PC-3 (cell line): ENCODE measurements around the gene CMPK1. TPM values are rescaled to one million over a fixed set of nuclear protein-coding genes. Genes with fewer than 3 reads are reported as not detected.
A peak's percentile ranks its signal among the peaks of the same experiment; 100 is the strongest.

Experiments used
- ATAC-seq: fragments of 200-7000 bp; cut with Tn5 transposase; 2 replicates; pipeline ENCODE4 v1.9.1; 2020; ENCODE audit warnings: mild to moderate bottlenecking, moderate library complexity
- BruUV-seq: library from RNA; stranded (reverse); fragments of 400-500 nt; replicated peaks from 2 replicates; lab custom pipeline; 2021; lab: Mats Ljungman, UMichigan
- CTCF ChIA-PET: fragments of 300-600 bp; sonication (Branson Sonifier 250); formaldehyde crosslinking; loops from one replicate; lab custom pipeline; 2022; ENCODE audit warnings: antibody characterized with exemption; lab: Charles Lee
- POLR2A ChIA-PET: fragments of 300-600 bp; sonication (Branson Sonifier 250); formaldehyde crosslinking; loops from one replicate; lab custom pipeline; 2022; ENCODE audit warnings: antibody characterized with exemption; ENCODE audit not compliant: unreplicated experiment; lab: Charles Lee
- DNase-seq: peaks from one replicate; pipeline ENCODE4 v3.0.0-alpha.2; 2015
- H2AFZ ChIP-seq: fragments of 300-600 bp; sonication (generic); 2 replicates; pipeline ENCODE4 v1.6.0; 2016; ENCODE audit warnings: antibody characterized with exemption, low read length
- H3F3A ChIP-seq: fragments of 300-600 bp; sonication (generic); one replicate; pipeline ENCODE4 v1.6.0; 2017; ENCODE audit warnings: antibody characterized with exemption, low read length, control low read depth, mild to moderate bottlenecking; ENCODE audit not compliant: unreplicated experiment
- H3K27ac ChIP-seq: fragments of 300-600 bp; sonication (generic); 2 replicates; pipeline ENCODE4 v1.5.1; 2016; ENCODE audit warnings: mild to moderate bottlenecking, low read length
- H3K27me3 ChIP-seq: fragments of 300-600 bp; sonication (generic); 2 replicates; pipeline ENCODE4 v1.6.1; 2016; ENCODE audit warnings: low read length, mixed read lengths
- H3K36me3 ChIP-seq: fragments of 300-600 bp; sonication (generic); 2 replicates; pipeline ENCODE4 v1.6.1; 2016; ENCODE audit warnings: low read depth, mixed run types, low read length, mixed read lengths
- H3K4me1 ChIP-seq: fragments of 300-600 bp; sonication (generic); 2 replicates; pipeline ENCODE4 v1.5.1; 2016; ENCODE audit warnings: low read length; ENCODE audit not compliant: insufficient read depth
- H3K4me2 ChIP-seq: fragments of 300-600 bp; sonication (generic); 2 replicates; pipeline ENCODE4 v1.6.0; 2016; ENCODE audit warnings: low read length
- H3K4me3 ChIP-seq: fragments of 300-600 bp; sonication (generic); 2 replicates; pipeline ENCODE4 v1.5.1; 2016; ENCODE audit warnings: mild to moderate bottlenecking, low read length, mixed read lengths
- H3K79me2 ChIP-seq: fragments of 300-600 bp; sonication (generic); 2 replicates; pipeline ENCODE4 v1.6.1; 2017; ENCODE audit warnings: low read length, mixed read lengths
- H3K9ac ChIP-seq: fragments of 300-600 bp; sonication (generic); 2 replicates; pipeline ENCODE4 v1.6.0; 2016; ENCODE audit warnings: mild to moderate bottlenecking, low read length
- H3K9me2 ChIP-seq: fragments of 300-600 bp; sonication (generic); replicated peaks from 2 replicates; pipeline ENCODE4 v1.6.1; 2016; ENCODE audit warnings: mixed run types, low read length, mixed read lengths
- H3K9me3 ChIP-seq: fragments of 300-600 bp; sonication (generic); 2 replicates; pipeline ENCODE4 v1.6.1; 2016; ENCODE audit warnings: low read length, mixed read lengths
- H4K20me1 ChIP-seq: fragments of 300-600 bp; sonication (generic); 2 replicates; pipeline ENCODE4 v1.6.1; 2016; ENCODE audit warnings: low read length, mixed read lengths
- CTCF ChIP-seq: fragments of 300-600 bp; sonication (generic); conservative IDR thresholded peaks from 2 replicates; pipeline ENCODE4 v1.5.1; 2017; ENCODE audit warnings: antibody characterized with exemption, low read depth, mild to moderate bottlenecking, low read length
- EZH2 ChIP-seq: fragments of 300-600 bp; sonication (generic); IDR thresholded peaks from one replicate; pipeline ENCODE4 v1.6.1; 2017; ENCODE audit warnings: antibody characterized with exemption, mild to moderate bottlenecking, low read length; ENCODE audit not compliant: unreplicated experiment
- EZH2phosphoT487 ChIP-seq: fragments of 300-600 bp; sonication (generic); IDR thresholded peaks from 2 replicates; pipeline ENCODE4 v1.6.1; 2018; ENCODE audit warnings: mild to moderate bottlenecking, antibody characterized with exemption, low read length, borderline replicate concordance
- intact Hi-C: fragments of 100-400 bp; cut with micrococcal nuclease; formaldehyde crosslinking; loops from 2 replicates; pipeline ENCODE4 v1.9.0; 2023
- total RNA-seq: library from RNA; depleted of rRNA; stranded (reverse); fragments of >200 nt; gene quantifications from 2 replicates; pipeline ENCODE4 v1.2.3, GENCODE V29; 2014

CMPK1 gene
- total RNA-seq, 1 experiment from 2014 or later: 86.2 TPM

- ATAC-seq (no peak), DNase-seq (peak; percentile 58)
- Histone ChIP-seq H2AFZ (no peak overlapping the region), H3K9me3 (no peaks in the 10 kb centered on the region), H3K9me2 (no peaks in the 10 kb centered on the region), H3K4me2 (peak overlapping the region; percentile 36; the same call in 1 of the 2 replicates), H3K9ac (no peak overlapping the region), H3K4me3 (no peak overlapping the region), H3K79me2 (no peaks in the 10 kb centered on the region), H3F3A (no peaks in the 10 kb centered on the region), H3K4me1 (peaks cover 6% of the 10 kb centered on the region; the same call in 1 of the 2 replicates), H3K36me3 (no peaks in the 10 kb centered on the region), H3K27me3 (no peaks in the 10 kb centered on the region), H4K20me1 (no peaks in the 10 kb centered on the region), H3K27ac (no peak overlapping the region)
- intact Hi-C loops: no loop called here
- POLR2A ChIA-PET: no interaction called here
- BruUV-seq: no TSS peak
- CTCF ChIA-PET: no interaction called here
- TF ChIP-seq EZH2: no peak
Measured at GRCh38 chr1:47393141-47393540, 59.6 kb downstream of the CMPK1 start.

GRCh38 chr1:47395433-47395832 is 61.8 kb downstream of the CMPK1 start:
- no peak overlapping the region for H3K9ac ChIP-seq
- no TSS peak for BruUV-seq
- intact Hi-C loops: no loop called here
- DNase-seq (no peak), ATAC-seq (no peak)
- no peak overlapping the region for H3K27ac ChIP-seq
- ChIA-PET CTCF (no interaction called here), POLR2A (no interaction called here)
- no peaks in the 10 kb centered on the region for H3K79me2 ChIP-seq
- H3K9me2 ChIP-seq: no peaks in the 10 kb centered on the region
- H3K9me3 ChIP-seq: no peaks in the 10 kb centered on the region
- H3F3A ChIP-seq: no peaks in the 10 kb centered on the region
- peaks cover 6% of the 10 kb centered on the region; the same call in 1 of the 2 replicates for H3K4me1 ChIP-seq
- H4K20me1 ChIP-seq: no peaks in the 10 kb centered on the region
- H2AFZ ChIP-seq: no peak overlapping the region
- no peak overlapping the region for H3K4me3 ChIP-seq
- no peaks in the 10 kb centered on the region for H3K36me3 ChIP-seq
- no peaks in the 10 kb centered on the region for H3K27me3 ChIP-seq
- TF ChIP-seq EZH2phosphoT487 (no peak), EZH2 (no peak), CTCF (no peak)
- H3K4me2 ChIP-seq: no peak overlapping the region

GRCh38 chr1:47396671-47397196 is 63.1 kb downstream of the CMPK1 start:
- H4K20me1 ChIP-seq: no peaks in the 10 kb centered on the region
- H3K79me2 ChIP-seq: no peaks in the 10 kb centered on the region
- intact Hi-C loops: no loop called here
- no peak for DNase-seq
- H3K27ac ChIP-seq: no peak overlapping the region
- no peak for ATAC-seq
- H3K27me3 ChIP-seq: no peaks in the 10 kb centered on the region
- no peaks in the 10 kb centered on the region for H3K36me3 ChIP-seq
- BruUV-seq: no TSS peak
- no peak overlapping the region for H3K9ac ChIP-seq
- CTCF ChIA-PET: no interaction called here
- H3K4me1 ChIP-seq: peaks cover 6% of the 10 kb centered on the region; the same call in 1 of the 2 replicates
- POLR2A ChIA-PET: no interaction called here
- no peak overlapping the region for H2AFZ ChIP-seq
- no peaks in the 10 kb centered on the region for H3K9me2 ChIP-seq
- H3K9me3 ChIP-seq: no peaks in the 10 kb centered on the region
- H3K4me3 ChIP-seq: no peak overlapping the region
- H3F3A ChIP-seq: no peaks in the 10 kb centered on the region
- TF ChIP-seq EZH2: no peak
- TF ChIP-seq CTCF: no peak
- TF ChIP-seq EZH2phosphoT487: no peak
- H3K4me2 ChIP-seq: no peak overlapping the region
